Posterior vena cava (tissue), 2 donors: ENCODE data around the gene FMN1. TPM values are rescaled to one million over a fixed set of nuclear protein-coding genes. Genes with fewer than 3 reads are reported as not detected.

ENCODE experiments used
- DNase-seq: peaks from one replicate; pipeline ENCODE4 v3.0.0-alpha.2; 2020; ENCODE audit warnings: low spot score
- intact Hi-C, 2 donors: fragments of 100-400 bp; cut with DNase I; formaldehyde crosslinking; loops; one replicate each; pipeline versions ENCODE4 v1.14.1 to v1.14.2; 2022 to 2023
- total RNA-seq, 2 donors: library from RNA; stranded (reverse); fragmentation: NEBNext Ultra II Directional; extraction: Animal tissue kit (Norgen Biotek cat#: 25700); gene quantifications; one replicate each; pipeline ENCODE4 v1.2.1, GENCODE V29; 2021
- donor health status: DM: yes; HTN: yes; CAD: no.
- donor health status: DM: yes; HTN: yes; CAD: no.

FMN1 gene
- total RNA-seq, 2 donors from 2014 or later, result 20.2 to 26.6 TPM

DNA sequence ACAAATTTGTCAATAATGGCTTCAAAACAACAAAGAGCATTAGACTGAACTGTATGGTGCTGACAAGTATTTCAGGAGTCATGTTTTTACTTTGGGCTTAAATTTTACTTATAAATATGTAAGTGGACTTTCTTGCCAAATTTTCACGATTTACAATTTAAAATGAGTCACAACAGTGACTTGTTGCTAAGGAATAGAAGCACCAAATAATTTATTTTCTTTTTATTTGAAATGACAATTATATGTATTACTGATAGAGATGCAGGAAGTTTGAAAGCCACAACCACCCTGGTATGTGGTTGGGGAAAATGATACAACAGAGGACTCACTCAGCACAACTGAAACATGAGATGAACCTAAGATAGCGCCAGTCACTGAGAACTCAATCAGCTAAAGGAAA is 90.3 kb downstream of the FMN1 start:
- DNase-seq, result no peak
- intact Hi-C loops, result no loop called here

- DNase-seq, result no peak
- intact Hi-C loops, result no loop called here
Observed at GRCh38 chr15:33101036-33101435, 93.5 kb downstream of the FMN1 start.

DNA sequence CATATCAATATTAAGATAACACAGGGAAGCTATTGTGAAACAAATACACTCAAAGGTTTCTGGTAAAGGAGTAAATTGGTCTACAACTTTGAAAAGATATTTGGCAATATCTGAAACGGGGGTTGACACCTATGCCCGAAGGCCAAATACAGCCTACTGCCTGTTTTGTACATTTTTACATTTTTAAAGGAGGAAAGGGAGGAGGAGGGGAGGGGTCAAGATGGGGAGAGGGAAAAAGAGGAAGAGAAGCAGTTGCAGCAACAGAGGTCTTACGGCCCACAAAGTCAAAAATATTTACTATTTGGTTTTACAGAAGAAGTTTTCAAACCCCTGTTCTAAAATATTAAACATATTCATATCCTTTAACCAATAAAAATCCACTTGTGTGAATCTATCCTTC is 94.2 kb downstream of the FMN1 start:
- DNase-seq, result no peak
- intact Hi-C loops, result no loop called here

GRCh38 chr15:33099739-33100138 is 94.8 kb downstream of the FMN1 start:
- intact Hi-C loops, result no loop called here
- no peak for DNase-seq

DNA sequence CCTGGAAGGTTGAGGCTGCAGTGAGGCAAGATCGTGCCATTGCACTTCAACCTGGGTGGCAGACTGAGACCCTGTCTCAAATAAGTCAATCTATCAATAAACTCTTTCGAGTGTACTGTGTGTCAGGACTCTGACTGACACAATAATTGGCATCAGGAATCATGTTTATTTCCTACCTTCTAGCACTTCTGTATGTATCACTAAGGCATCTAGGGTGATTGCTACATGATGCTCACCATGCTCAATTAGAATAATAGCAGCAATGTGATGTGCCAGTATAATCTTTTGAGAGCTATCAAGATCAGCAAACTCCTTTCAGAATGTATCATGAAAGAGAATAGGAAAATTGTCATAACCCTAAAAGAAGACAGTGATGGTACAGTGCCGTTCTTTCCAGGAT is 95.3 kb downstream of the FMN1 start:
- intact Hi-C loops, result no loop called here
- DNase-seq, result no peak

GRCh38 chr15:33098094-33099058 is 96.1 kb downstream of the FMN1 start:
- DNase-seq, result no peak
- intact Hi-C loops, result no loop called here

DNA sequence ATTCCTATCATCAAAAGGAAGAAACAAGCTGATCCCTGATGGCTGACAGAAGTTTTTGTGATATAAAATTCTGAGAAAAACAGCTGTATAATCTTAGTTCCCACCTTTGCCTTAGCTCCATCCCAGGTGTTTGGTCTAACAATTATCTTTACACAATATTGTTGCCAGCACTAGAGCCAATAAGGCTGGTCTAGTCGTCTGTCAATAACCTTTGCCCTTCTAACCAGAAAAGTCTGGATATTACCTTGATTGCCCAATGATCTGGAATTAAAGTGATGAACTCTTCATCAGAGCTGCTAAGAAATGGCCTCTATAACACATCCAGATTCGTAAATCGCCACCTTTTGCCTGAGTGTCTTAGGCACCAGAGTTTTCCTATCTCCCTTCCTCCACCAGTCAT is 98.4 kb downstream of the FMN1 start:
- intact Hi-C loops, result no loop called here
- DNase-seq, result no peak

DNA sequence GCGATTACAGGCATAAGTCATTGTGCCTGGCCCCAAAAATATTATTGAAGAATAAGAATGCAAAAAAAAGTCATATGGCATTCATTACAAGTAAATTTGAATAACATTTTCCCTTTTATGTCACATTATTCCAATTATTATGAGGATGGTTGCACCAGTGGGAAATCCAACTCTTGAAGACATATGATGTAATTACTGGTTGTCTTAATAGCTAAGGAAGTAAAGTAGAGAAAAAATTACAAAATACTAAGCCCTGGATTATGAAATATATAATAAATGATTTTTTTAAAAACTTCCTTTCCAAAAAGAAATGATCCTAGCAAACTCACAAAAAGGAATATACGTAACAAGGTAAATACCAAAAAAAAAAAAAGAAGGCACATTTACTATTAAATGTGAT is 98.9 kb downstream of the FMN1 start:
- DNase-seq, result no peak
- intact Hi-C loops, result no loop called here

DNA sequence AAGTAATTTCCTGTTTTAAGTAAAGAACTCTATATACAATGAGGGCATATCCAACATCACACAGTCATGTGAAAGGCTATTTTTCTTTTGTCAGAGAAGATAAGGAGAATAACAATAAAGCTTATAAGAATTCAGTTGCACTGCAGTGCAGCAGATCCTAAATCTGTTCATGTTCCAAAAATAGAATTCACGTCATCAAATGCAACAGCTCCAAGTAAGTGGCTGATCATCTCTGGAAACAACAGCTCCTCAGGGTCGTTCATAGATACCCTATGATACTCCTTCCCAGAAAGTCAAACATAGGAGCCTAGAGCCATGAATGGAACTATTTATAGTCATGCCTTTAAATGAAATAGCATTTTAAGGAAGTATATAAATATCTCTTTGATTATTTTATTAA is 100.2 kb downstream of the FMN1 start:
- intact Hi-C loops, result no loop called here
- no peak for DNase-seq

- intact Hi-C loops, result no loop called here
- DNase-seq, result no peak
Observed at GRCh38 chr15:33093222-33093621, 101.3 kb downstream of the FMN1 start.

DNA sequence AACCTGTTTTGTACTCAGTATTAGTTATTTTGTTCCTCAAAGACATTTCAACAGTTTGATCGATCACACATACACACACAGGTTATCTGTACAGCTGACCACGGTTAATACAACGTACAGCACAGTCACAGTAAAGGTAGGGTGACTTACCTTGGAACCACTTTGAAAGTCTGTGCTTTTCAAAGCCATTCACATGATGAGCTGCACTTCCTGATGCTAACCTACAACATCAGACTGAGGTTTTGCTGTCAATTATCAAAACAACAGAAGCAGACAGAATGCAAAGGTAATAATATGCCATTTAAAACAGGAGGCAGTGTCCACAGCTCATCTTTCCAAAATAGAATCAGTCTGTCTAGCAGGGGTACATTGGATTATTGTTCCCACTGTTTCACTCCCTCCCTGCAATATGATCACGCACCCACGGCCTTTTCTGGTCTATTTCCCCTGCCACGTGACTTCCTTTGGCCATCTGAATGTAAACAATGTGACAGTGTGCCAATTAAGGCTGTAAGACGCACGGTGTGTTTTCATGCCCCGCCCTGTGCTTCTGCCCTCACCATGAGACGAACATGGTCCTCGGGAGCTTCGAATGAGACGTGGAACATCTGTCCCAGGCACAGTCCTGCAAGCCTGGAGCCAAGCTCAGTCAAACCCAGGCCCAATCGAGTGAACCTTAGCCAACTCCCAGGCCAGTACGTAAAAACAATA is 102.4 kb downstream of the FMN1 start:
- intact Hi-C loops, result loop anchor here in 1 of 2 donors (1.0 kb wide), 1 partner anchor 34 kb away; no protein-coding TSS in a partner anchor
- no peak for DNase-seq

GRCh38 chr15:33089878-33090757 is 104.4 kb downstream of the FMN1 start:
- DNase-seq, result no peak
- intact Hi-C loops, result loop anchor here in 1 of 2 donors (10.0 kb wide), 1 partner anchor 45 kb away; no protein-coding TSS in a partner anchor

GRCh38 chr15:33089165-33089877 is 105.2 kb downstream of the FMN1 start:
- DNase-seq, result no peak
- intact Hi-C loops, result loop anchor here in 1 of 2 donors (10.0 kb wide), 1 partner anchor 45 kb away; no protein-coding TSS in a partner anchor

DNA sequence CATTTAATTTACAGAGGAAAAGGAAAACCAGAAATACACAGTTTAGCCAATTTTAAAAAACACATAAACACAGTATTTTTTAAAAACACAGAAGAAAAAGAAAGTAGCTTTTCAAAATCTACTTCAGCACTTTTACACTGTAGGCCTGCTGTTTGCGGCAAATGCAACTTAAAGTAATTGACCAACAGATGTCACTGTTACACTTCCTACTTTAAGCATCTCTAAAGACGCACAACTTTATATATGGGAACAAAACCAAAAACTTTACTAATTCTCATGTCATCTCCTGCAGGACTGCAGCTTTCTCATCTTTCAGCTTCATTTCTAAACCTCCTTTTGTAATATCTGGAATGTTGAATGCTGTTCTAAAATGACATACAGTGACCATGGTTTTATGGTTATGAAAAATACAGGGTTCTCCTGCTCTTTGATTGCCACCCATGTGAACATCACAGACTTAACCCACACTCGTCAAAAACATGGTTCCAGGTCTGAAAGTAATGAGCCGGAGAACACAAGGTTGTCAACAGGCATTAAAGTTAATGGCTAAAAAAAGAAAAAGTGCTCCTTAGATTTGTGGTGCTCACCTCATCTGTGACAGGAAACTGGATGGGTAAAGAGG is 107.9 kb downstream of the FMN1 start:
- intact Hi-C loops, result loop anchor here in 1 of 2 donors (10.0 kb wide), 1 partner anchor 48 kb away; no protein-coding TSS in a partner anchor
- DNase-seq, result no peak

- no peak for DNase-seq
- intact Hi-C loops, result loop anchor here in 1 of 2 donors (10.0 kb wide), 1 partner anchor 50 kb away; no protein-coding TSS in a partner anchor
Observed at GRCh38 chr15:33084661-33085060, 109.9 kb downstream of the FMN1 start.

DNA sequence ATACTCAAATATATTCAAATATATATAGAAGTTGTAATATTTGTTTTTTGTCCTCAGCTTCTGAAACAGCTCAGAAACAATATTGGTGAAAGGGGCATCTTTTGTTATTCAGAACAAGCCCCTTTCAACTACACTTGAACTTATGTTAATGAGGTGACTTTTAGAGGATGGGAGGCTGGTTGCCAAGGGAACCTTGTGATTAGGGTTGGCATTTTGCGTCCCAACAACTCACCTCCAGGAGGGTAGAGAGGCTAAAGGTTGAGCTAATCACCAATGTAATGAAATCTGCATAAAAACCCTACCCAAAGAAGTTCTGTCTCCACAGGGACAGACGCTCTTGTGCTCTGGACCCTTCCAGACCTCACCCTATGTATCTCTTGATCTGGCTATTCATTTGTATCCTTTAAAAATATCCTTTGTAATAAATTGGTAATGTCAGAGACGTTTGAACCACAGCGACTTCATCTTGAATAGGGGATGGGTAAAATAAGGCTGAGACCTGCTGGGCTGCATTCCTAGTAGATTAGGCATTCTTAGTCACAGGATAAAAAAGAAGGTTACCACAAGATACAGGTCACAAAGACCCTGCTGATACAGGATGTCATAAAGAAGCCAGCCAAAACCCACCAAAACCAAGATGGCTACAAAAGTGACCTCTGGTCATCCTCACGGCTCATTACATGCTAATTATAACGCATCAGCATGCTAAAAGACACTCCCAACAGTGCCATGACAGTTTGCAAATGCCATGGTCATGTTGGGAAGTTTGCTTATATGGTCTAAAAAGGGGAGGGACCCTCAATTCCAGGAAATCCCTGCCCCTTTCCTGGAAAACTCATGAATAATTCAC is 111.1 kb downstream of the FMN1 start:
- intact Hi-C loops, result loop anchor here in 1 of 2 donors (10.0 kb wide), 1 partner anchor 51 kb away; no protein-coding TSS in a partner anchor
- no peak for DNase-seq

GRCh38 chr15:33080006-33080405 is 114.5 kb downstream of the FMN1 start:
- intact Hi-C loops, result loop anchor here in 1 of 2 donors (10.0 kb wide), 1 partner anchor 55 kb away; no protein-coding TSS in a partner anchor
- DNase-seq, result no peak
